Mesodermal cell (in vitro differentiated cells): ENCODE data around the gene BORCS5.

ENCODE experiments used
- H3K27ac ChIP-seq: 2 replicates; pipeline ENCODE4 v1.7.0; 2013; ENCODE audit warnings: mild to moderate bottlenecking, low read depth, low read length, moderate library complexity; ENCODE audit not compliant: severe bottlenecking
- H3K36me3 ChIP-seq: 2 replicates; pipeline ENCODE4 v1.7.1; 2013; ENCODE audit warnings: mild to moderate bottlenecking, low read length, moderate library complexity; ENCODE audit not compliant: control insufficient read depth, insufficient read depth
- H3K4me1 ChIP-seq: one replicate; pipeline ENCODE4 v1.7.1; 2013; ENCODE audit warnings: mild to moderate bottlenecking, low read length; ENCODE audit not compliant: insufficient read depth, control insufficient read depth, poor library complexity, severe bottlenecking
- H3K4me3 ChIP-seq: 2 replicates; pipeline ENCODE4 v1.7.0; 2013; ENCODE audit warnings: low read length, control low read depth, mild to moderate bottlenecking; ENCODE audit not compliant: insufficient read depth, poor library complexity, severe bottlenecking; ENCODE audit errors: extremely low read depth
- H3K9me3 ChIP-seq: 2 replicates; pipeline ENCODE4 v1.7.1; 2013; ENCODE audit warnings: mild to moderate bottlenecking, low read length, moderate library complexity; ENCODE audit not compliant: control insufficient read depth
- WGBS, 2 experiments: methylation state at CpG; one replicate each; pipeline ENCODE4 v1.1.5; 2013; ENCODE audit warnings: missing lambda C conversion rate in 2 of 2; ENCODE audit not compliant: insufficient coverage in 2 of 2; 5-methylcytosine and 5-hydroxymethylcytosine counted together

The BORCS5 gene

DNA sequence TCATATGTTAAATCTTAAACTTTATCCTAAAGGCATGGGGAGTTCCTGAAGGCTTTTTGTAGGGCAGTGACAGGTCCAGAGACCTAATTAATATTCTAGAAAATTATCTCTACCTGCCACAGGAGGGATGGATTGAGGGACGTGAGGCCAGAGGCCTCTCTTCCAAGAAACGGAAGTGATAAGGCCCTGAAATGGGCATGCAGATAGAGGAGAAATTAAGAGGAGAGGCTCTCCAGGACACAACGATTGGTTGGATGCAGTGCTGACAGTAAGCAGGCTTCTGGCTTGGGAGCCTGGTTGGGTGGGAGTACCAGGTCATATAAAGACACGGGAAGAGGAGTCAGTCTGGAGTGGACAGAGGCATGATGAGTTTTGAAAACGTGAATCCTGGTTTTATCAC lies 3.1 kb upstream of the BORCS5 start:
- 74 to 83% methylated on average over 3 to 5 of the region's 5 CpGs for WGBS, 2 experiments

DNA sequence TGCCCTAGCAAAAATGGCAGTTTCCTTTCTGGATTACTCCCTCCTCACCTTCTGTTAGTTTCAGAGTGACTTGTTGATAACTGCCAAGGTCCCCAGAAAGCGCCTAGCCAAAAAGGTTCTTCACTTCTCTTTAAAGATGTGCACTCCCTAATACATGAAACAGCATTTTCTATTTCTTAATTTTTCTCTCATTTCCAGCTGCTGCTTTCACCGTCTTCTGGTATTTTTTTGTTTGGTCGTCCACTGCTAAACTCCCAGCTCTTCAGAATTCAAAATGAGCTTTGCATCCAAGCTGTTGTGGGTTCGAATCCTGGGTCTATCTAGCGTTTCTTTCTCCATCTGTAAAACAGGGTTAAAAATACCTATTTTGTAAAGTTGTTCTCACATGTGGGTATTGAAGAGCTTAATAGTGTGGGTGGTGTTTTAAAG lies 397 bp upstream of the BORCS5 start:
- H3K36me3 ChIP-seq: no peaks in the 10 kb centered on the region
- no peak overlapping the region for H3K27ac ChIP-seq
- peaks cover 4% of the 10 kb centered on the region for H3K4me1 ChIP-seq
- H3K4me3 ChIP-seq: peak overlapping the region; percentile 83
- WGBS, 2 experiments: 70 to 73% methylated on average over 3 to 5 of the region's 5 CpGs
- no peaks in the 10 kb centered on the region for H3K9me3 ChIP-seq

More for the DNA sequence above, 3.1 kb upstream of the BORCS5 start:
- H3K27ac ChIP-seq: no peak overlapping the region
- no peaks in the 10 kb centered on the region for H3K9me3 ChIP-seq
- no peak overlapping the region for H3K4me3 ChIP-seq
- no peaks in the 10 kb centered on the region for H3K36me3 ChIP-seq
- H3K4me1 ChIP-seq: peaks cover 7% of the 10 kb centered on the region

DNA sequence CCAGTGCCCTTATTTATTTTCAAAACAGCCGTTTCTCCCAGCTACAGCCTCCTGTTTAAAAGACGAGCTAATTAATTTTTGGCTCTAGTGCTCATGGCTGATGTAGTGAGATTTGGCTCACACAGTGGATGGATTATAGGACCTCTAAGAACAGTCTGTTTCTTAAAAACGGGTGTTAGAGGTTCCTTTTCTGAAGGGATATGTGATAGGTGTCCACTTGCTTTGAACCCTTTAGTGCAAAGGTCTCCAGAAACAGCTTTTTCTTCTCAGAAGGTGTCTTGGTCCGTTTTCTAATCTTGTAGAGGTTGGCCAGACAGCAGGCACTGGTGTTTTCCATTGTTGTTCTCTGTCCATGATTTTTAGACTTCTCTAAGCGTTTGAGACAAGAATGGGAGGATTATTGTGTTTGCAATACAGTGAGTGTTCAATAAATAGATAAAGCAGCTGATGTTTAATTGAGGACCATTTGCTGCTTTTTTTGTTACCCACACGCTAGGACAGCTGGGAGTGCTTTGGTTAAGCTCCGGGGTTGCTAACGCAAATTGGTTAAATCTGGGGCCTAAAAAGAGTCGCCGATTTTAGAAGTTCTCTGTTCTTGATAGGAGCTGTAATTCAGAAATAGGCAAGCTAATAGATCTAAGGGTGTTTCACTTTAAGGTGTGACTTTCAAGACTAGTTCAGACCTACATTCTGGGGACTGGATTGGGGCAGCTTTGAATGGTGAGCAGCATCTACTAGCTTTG lies 1.0 kb downstream of the BORCS5 start:
- Histone ChIP-seq H3K9me3 (no peaks in the 10 kb centered on the region), H3K4me3 (peak overlapping the region; percentile 83), H3K36me3 (peaks cover 1% of the 10 kb centered on the region), H3K27ac (peak overlapping the region; percentile 77), H3K4me1 (peaks cover 4% of the 10 kb centered on the region)
- WGBS, 2 experiments: 52 to 54% methylated on average over 8 to 9 of the region's 10 CpGs

DNA sequence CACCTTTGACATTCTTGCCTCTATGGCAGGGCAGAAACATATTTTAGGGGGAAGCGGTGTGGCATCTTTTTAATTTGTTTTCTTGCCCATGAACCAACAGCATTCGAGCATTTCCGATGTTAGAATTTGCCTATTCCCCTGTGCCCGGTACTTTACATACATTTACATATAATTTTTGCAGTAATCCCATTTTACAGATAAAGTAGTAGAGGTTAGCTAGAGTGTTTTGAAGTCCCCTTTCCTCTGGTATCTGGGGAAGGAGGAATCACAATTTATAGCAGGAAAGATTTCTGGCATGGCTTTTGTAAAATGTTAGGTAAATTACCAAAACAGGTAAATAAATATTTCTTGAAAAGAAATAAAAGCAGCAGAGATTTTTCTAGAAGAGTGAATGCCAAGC lies 1.6 kb downstream of the BORCS5 start:
- Histone ChIP-seq H3K9me3 (no peaks in the 10 kb centered on the region), H3K27ac (no peak overlapping the region), H3K4me3 (no peak overlapping the region), H3K4me1 (peaks cover 4% of the 10 kb centered on the region), H3K36me3 (peaks cover 4% of the 10 kb centered on the region)
- WGBS, 2 experiments: no CpG with 5 or more reads among the region's 4 CpGs

DNA sequence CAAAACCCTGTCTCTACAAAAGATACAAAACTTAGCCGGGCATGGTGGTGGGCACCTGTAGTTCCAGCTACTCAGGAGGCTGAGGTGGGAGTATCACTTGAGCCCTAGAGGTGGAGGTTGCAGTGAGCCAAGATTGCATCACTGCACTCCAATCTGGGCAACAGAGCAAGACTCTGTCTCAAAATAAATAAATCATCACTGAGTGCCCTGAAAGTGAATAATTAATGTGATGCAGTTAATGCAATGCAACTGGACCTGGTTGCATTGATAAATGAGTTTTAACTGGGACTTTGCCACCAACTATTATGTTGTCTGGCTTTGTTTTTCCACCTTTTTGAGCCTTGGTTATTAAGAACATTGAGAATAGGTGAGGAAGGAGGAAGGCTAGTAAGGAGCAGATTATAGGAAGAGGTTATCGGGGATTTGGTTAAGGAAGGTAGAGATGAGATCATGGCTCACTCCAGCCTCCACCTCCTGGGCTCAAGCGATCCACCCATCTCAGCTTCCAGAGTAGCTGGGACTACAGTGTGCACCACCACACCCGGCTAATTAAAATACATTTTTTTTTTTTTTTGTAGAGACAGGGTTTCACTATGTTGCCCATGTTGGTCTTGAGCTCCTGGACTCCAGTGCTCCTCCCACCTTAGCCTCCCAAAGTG lies 8.0 kb downstream of the BORCS5 start:
- Histone ChIP-seq H3K9me3 (no peaks in the 10 kb centered on the region), H3K4me3 (no peak overlapping the region), H3K4me1 (no peaks in the 10 kb centered on the region), H3K36me3 (peaks cover 4% of the 10 kb centered on the region), H3K27ac (no peak overlapping the region)
- WGBS, 2 experiments: 75 to 100% methylated on average over 1 of the region's 4 CpGs

DNA sequence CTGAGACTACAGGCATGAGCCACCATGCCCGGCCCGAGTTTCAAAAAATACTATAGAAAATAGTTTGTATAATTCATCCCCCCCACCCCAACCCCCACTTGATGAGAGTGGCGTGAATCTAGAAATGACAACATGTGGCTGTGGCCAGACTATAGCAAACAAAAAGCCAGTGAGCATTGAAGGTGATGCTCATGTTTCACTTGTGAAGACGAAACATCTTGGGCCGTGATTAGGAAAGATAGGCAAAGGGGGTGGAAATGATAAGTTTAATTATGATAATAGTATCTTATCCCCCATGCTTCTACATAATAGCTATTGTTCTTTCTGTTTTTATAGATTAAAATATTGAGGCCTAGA lies 8.5 kb downstream of the BORCS5 start:
- no peak overlapping the region for H3K4me3 ChIP-seq
- 100% methylated on average over 1 of the region's 5 CpGs; no CpG with 5 or more reads in 1 of the 2 experiments for WGBS, 2 experiments
- no peak overlapping the region for H3K27ac ChIP-seq
- H3K36me3 ChIP-seq: peaks cover 4% of the 10 kb centered on the region
- no peaks in the 10 kb centered on the region for H3K4me1 ChIP-seq
- no peaks in the 10 kb centered on the region for H3K9me3 ChIP-seq

DNA sequence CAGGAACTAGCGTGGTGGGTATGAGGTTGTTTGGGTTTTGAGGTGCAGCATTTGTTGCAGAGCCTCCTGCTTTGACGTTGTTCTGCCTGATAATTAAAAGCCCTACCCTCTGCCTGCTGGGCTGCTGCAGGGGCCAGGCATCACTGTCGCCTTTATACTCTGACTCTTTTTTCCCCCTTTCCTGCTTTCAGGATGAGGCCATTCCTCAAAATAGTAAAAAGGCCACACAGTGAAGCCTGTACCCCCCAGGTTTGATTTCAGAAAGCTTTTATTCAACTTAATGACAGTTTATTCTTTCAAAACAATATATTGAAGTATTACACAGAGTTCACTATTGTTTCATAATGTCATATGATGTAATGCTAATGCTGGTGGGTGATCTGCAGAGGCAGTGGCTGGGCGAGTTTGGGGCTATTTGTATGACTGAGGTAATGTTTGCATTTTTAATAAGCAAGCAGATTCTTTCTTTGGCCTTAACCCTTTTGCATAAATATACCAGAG lies 9.1 kb downstream of the BORCS5 start:
- Histone ChIP-seq H3K4me1 (no peaks in the 10 kb centered on the region), H3K9me3 (no peaks in the 10 kb centered on the region), H3K27ac (no peak overlapping the region), H3K36me3 (peaks cover 4% of the 10 kb centered on the region), H3K4me3 (no peak overlapping the region)
- WGBS, 2 experiments: 49 to 56% methylated on average over 2 of the region's 4 CpGs

DNA sequence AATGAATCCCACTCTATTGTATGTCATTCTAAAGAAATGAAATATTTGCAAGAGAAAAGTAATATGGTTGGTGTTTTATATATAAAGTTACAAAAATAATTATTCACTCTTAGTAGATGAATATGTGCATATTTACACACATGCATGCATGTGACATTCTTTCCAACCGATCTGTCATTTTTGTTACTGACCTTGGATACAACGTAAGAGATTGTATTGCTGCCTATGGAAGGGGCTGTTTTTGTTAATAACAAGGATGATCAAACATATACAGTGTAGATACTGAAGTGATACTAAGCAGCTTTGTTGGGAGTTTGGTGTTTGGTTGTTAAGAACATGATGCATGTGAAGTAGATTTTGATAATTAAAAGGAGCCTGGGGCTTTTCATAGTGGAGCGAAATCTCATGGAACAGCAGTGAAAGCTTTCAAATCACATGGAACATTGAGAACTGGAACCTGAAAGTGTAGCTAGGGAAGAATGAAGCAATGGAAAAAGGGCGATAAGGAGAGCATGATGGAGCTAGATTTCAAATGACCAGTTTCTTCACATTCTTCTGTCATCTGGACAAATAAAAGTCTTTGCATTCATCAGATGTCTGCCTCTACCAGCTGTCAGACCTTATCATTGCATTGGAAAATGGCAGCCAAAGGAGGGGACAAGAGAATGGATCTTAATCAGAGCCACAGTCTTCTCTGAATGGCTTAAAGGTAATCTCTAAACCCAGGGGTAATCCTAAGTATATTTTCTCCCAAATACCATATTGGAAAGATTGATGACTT lies 10.0 kb downstream of the BORCS5 start:
- Histone ChIP-seq H3K4me3 (no peak overlapping the region), H3K36me3 (peaks cover 4% of the 10 kb centered on the region), H3K27ac (no peak overlapping the region), H3K9me3 (no peaks in the 10 kb centered on the region), H3K4me1 (no peaks in the 10 kb centered on the region)
- WGBS, 2 experiments: 95 to 100% methylated on average over 2 to 4 of the region's 4 CpGs

DNA sequence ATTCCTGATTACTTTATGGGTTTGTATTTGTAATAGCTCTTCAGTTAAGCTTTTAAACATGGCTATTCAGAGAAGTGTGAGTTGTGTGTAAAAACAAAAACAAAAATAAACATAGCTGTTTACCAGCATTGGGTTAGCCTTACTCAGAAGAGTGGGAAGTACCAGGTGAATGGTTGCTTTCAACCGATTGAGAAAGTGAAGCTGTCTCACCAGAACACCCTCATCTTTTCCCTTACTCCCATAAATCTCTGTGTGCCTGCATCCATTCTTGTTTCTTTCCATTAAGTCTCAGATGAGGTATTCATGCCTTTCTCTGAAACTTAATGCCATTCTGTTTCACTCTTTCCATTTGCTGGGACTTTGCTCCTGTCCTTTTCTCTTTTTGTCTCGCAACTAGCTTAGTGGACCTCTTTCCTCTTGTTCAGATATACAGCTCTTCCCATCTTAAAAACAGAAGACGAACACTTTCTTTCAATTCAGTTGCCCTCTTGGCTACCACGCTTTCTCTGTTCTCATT lies 10.7 kb downstream of the BORCS5 start:
- Histone ChIP-seq H3K4me1 (no peaks in the 10 kb centered on the region), H3K36me3 (peaks cover 4% of the 10 kb centered on the region), H3K4me3 (no peak overlapping the region), H3K9me3 (no peaks in the 10 kb centered on the region), H3K27ac (no peak overlapping the region)
- 90 to 92% methylated on average over 3 to 4 of the region's 4 CpGs for WGBS, 2 experiments

DNA sequence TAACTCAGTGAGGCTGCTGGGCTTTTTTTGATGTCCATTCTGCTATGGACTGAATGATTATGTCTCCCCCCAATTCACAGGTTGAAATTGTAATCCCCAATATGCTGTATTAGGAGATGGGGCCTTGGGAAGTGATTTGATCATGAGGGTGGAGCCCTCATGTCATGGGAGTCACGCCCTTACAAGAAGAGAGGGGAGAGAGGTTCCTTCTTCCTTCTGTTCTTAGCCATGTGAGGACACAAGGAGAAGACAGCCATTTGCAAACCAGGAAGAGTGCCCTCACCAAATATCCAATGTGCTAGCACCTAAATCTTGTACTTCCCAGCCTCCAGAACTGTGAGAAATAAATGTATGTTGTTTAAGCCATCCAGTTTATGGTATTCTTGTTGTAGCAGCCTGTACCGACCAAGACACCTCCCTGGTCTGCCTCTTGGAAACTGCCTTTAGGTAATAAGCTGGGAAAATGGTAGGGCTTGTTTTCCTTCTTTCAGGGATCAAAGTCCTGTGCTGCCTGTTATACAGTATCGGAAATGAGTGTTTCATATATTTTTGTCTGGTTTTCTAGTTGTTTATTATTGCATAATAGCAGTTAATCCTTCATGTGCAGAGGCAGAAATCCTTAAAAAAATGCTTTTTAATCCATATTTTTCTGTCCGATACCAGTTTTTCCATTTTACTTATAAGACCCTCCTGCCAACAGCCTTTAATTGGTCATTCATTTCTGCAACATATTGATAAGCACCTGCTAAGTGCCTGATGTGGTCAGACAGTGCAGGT lies 16.3 kb downstream of the BORCS5 start:
- no peak overlapping the region for H3K27ac ChIP-seq
- no peak overlapping the region for H3K4me3 ChIP-seq
- no peaks in the 10 kb centered on the region for H3K9me3 ChIP-seq
- no peaks in the 10 kb centered on the region for H3K36me3 ChIP-seq
- H3K4me1 ChIP-seq: no peaks in the 10 kb centered on the region
- 80 to 87% methylated on average over 3 of the region's 4 CpGs for WGBS, 2 experiments
